ENCODE results near the gene MYH7. TPM values are rescaled to one million over a fixed set of nuclear protein-coding genes. Genes with fewer than 3 reads are reported as not detected.
"Not testable (repeated sequence)": the region's sequence is repeated elsewhere in the genome, so short reads cannot be mapped to it uniquely, and the experiment has no call there.

The MYH7 gene
- not detected for polyA plus RNA-seq (2012; ENCODE audit: insufficient read depth, insufficient read length)

- no peak within 1 kb of the TSS for H3K4me3 ChIP-seq (ENCODE audit: low read length)
- no peak for DNase-seq (ENCODE audit: low read depth, low spot score)
These were observed at the start of gene MYH7 for GRCh38 chr14:23435543-23436326. Gene MYH7 (minus strand): TSS chr14:23435660. CDS start chr14:23433732, 1,928 bp downstream.

- no peak for DNase-seq (ENCODE audit: low read depth, low spot score)
- no peak overlapping the region for H3K4me3 ChIP-seq (ENCODE audit: low read length)
These were observed 47.9 kb upstream of the MYH7 start for GRCh38 chr14:23483236-23483854.

GRCh38 chr14:23482823-23483148, 47.3 kb upstream of the MYH7 start:
- no peak for DNase-seq (ENCODE audit: low read depth, low spot score)
- no peak overlapping the region for H3K4me3 ChIP-seq (ENCODE audit: low read length)

GRCh38 chr14:23481979-23482822, 46.7 kb upstream of the MYH7 start:
- no peak overlapping the region for H3K4me3 ChIP-seq (ENCODE audit: low read length)
- DNase-seq (ENCODE audit: low read depth, low spot score) = peak; percentile 26

GRCh38 chr14:23481362-23481970, 46.0 kb upstream of the MYH7 start:
- DNase-seq (ENCODE audit: low read depth, low spot score) = no peak
- no peak overlapping the region for H3K4me3 ChIP-seq (ENCODE audit: low read length)

GRCh38 chr14:23478109-23478759, 42.8 kb upstream of the MYH7 start:
- H3K4me3 ChIP-seq (ENCODE audit: low read length) = no peak overlapping the region
- DNase-seq (ENCODE audit: low read depth, low spot score) = peak; percentile 65

- DNase-seq (ENCODE audit: low read depth, low spot score) = no peak
- no peak overlapping the region for H3K4me3 ChIP-seq (ENCODE audit: low read length)
These were observed 35.5 kb upstream of the MYH7 start for GRCh38 chr14:23470947-23471346.

GRCh38 chr14:23469906-23470403, 34.5 kb upstream of the MYH7 start:
- H3K4me3 ChIP-seq (ENCODE audit: low read length) = peak overlapping the region; percentile 85
- no peak for DNase-seq (ENCODE audit: low read depth, low spot score)

GRCh38 chr14:23469127-23469905, 33.9 kb upstream of the MYH7 start, which contains the start of gene NGDN:
Gene NGDN (plus strand): TSS chr14:23469703. CDS start chr14:23469716, 13 bp downstream.
- peak; percentile 100 for DNase-seq (ENCODE audit: low read depth, low spot score)
- peak within 1 kb of the TSS; percentile 85 for H3K4me3 ChIP-seq (ENCODE audit: low read length)

- no peak for DNase-seq (ENCODE audit: low read depth, low spot score)
These were observed 33.3 kb upstream of the MYH7 start for GRCh38 chr14:23468704-23469126.

GRCh38 chr14:23465261-23465660, 29.8 kb upstream of the MYH7 start:
- no peak overlapping the region for H3K4me3 ChIP-seq (ENCODE audit: low read length)
- DNase-seq (ENCODE audit: low read depth, low spot score) = no peak

More at GRCh38 chr14:23468704-23469126, 33.3 kb upstream of the MYH7 start:
- H3K4me3 ChIP-seq (ENCODE audit: low read length) = peak overlapping the region; percentile 85

- H3K4me3 ChIP-seq (ENCODE audit: low read length) = no peak overlapping the region
- no peak for DNase-seq (ENCODE audit: low read depth, low spot score)
These were observed 29.2 kb upstream of the MYH7 start for GRCh38 chr14:23464700-23465099.

GRCh38 chr14:23460960-23461359, 25.5 kb upstream of the MYH7 start:
- no peak overlapping the region for H3K4me3 ChIP-seq (ENCODE audit: low read length)
- no peak for DNase-seq (ENCODE audit: low read depth, low spot score)

GRCh38 chr14:23457587-23458445, 22.4 kb upstream of the MYH7 start:
- no peak for DNase-seq (ENCODE audit: low read depth, low spot score)

GRCh38 chr14:23456883-23457586, 21.6 kb upstream of the MYH7 start:
- DNase-seq (ENCODE audit: low read depth, low spot score); H3K4me3 ChIP-seq (ENCODE audit: low read length): not testable (repeated sequence)

More at GRCh38 chr14:23457587-23458445, 22.4 kb upstream of the MYH7 start:
- H3K4me3 ChIP-seq (ENCODE audit: low read length) = no peak overlapping the region

GRCh38 chr14:23454445-23454856, 19.0 kb upstream of the MYH7 start:
- no peak overlapping the region for H3K4me3 ChIP-seq (ENCODE audit: low read length)
- no peak for DNase-seq (ENCODE audit: low read depth, low spot score)
